Measurements from ENCODE around the gene HOXA3.

- TF ChIP-seq CTCF (IDR thresholded peaks at IDR 0.05; ENCODE audit: low read length) (no peak), EZH2phosphoT487 (IDR thresholded peaks at IDR 0.05; ENCODE audit: low read length) (no peak)
Measured at GRCh38 chr7:27095050-27095896, 57.1 kb downstream of the HOXA3 start.

Measured in MM.1S (cell line).